Sciatic nerve (tissue), 2 donors: Measurements from ENCODE around the gene PRKAG1. TPM values are rescaled to one million over a fixed set of nuclear protein-coding genes. Genes with fewer than 3 reads are reported as not detected.

Experiments
- ATAC-seq: fragments of 200-7000 bp; cut with Tn5 transposase; one replicate; pipeline ENCODE4 v1.9.1; 2020; ENCODE audit warnings: mild to moderate bottlenecking, moderate library complexity
- DNase-seq: peaks from one replicate; pipeline ENCODE4 v3.0.0-alpha.2; 2020; ENCODE audit warnings: low spot score
- intact Hi-C: fragments of 100-400 bp; cut with DNase I; formaldehyde crosslinking; loops from one replicate; pipeline ENCODE4 v1.14.2; 2022
- total RNA-seq: library from RNA; stranded (reverse); fragmentation: NEBNext Ultra II Directional; extraction: Animal tissue kit (Norgen Biotek cat#: 25700); gene quantifications from one replicate; pipeline ENCODE4 v1.2.1, GENCODE V29; 2021
- donor health status: DM: no; HTN: no; CAD: no.
- donor health status: DM: no; HTN: no; CAD: no.

The PRKAG1 gene
- total RNA-seq, 1 donor from 2014 or later: 46.4 TPM

DNA sequence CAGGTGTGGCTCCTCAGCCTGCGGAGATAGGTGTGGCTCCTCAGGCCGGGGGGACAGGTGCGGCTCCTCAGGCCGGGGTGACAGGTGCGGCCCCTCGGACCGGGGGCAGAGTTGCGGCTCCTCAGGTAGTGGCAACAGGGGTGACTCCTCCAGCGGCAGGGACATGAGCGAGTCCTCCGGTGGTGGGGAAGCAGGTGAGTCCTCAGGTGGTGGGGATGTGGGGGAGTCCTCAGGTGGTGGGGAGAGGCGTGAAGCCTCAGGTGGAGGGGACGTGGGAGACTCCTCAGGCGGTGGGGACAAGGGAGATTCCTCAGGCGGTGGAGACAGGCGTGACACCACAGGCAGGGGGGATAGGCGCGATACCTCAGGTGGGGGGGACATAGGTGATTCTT, 32.8 kb upstream of the PRKAG1 start:
- DNase-seq (no peak), ATAC-seq (no peak)
- intact Hi-C loops: no loop called here

- ATAC-seq (no peak), DNase-seq (no peak)
- intact Hi-C loops: no loop called here
These were observed 32.2 kb upstream of the PRKAG1 start for GRCh38 chr12:49050507-49051372.

GRCh38 chr12:49049566-49050224, 31.1 kb upstream of the PRKAG1 start:
- ATAC-seq (peak; percentile 25), DNase-seq (no peak)
- intact Hi-C loops: no loop called here

GRCh38 chr12:49048953-49049352, 30.4 kb upstream of the PRKAG1 start:
- intact Hi-C loops: no loop called here
- no peak for ATAC-seq
- DNase-seq: no peak

DNA sequence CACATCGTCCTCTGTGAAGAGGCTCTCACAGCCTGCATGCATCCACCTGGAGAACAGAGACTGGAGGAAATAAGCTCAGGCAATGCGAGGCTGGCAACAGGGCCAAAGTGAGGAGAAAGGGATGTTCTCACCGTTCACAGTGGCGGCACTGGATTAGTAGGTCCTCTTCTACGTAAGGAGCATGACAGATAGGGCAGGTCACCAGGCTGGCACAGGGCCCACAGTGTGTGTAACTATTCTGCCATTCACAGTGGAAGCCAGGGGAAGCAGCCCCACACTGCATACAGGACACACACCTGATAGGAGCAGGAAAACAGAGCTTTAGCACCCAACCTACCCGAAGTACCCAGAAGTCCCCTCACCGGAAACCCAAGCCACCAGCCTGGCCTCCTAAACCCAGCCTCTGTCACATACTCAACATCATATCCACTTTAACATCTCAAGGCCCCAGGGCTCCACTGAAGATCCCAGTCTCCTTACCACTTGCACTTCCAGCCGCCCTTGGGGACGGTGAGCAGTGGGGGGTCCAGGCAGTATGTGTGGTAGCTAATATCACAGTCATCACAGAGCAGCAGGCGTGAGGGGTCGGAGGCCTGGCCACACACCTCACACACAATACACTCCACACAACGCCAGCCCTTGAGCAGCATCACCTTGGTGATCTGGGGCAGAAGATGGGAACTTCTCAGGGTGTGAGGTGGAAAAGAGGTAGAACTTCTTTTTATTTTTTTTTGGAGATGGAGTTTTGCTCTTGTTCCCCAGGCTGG, 27.7 kb upstream of the PRKAG1 start:
- intact Hi-C loops: no loop called here
- DNase-seq (no peak), ATAC-seq (no peak)

GRCh38 chr12:49044660-49045059, 26.1 kb upstream of the PRKAG1 start:
- no peak for ATAC-seq
- DNase-seq: no peak
- intact Hi-C loops: no loop called here

DNA sequence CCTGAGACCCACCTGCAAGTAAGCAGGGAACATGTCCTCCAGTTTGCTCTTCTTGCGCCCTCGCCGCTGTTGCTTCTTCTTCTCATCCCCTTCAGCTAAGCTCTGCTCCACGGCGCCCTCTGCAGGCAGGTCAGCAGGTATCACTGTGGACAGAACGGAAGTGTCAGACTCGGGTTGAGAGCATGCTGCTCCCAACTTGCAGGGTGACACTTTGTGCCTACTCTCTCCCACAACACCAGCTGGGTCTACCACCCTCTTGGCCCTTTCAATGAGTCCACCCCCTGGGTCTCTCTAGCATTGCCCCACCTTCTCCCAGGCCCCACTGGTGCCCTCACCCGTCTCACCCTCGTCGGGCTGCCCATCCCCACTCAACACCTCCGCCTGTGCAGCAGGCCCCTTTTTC, 25.3 kb upstream of the PRKAG1 start:
- intact Hi-C loops: no loop called here
- DNase-seq (peak; percentile 82), ATAC-seq (peak; percentile 24)

- DNase-seq: no peak
- intact Hi-C loops: no loop called here
- no peak for ATAC-seq
These were observed 24.7 kb upstream of the PRKAG1 start for GRCh38 chr12:49043241-49043640.

DNA sequence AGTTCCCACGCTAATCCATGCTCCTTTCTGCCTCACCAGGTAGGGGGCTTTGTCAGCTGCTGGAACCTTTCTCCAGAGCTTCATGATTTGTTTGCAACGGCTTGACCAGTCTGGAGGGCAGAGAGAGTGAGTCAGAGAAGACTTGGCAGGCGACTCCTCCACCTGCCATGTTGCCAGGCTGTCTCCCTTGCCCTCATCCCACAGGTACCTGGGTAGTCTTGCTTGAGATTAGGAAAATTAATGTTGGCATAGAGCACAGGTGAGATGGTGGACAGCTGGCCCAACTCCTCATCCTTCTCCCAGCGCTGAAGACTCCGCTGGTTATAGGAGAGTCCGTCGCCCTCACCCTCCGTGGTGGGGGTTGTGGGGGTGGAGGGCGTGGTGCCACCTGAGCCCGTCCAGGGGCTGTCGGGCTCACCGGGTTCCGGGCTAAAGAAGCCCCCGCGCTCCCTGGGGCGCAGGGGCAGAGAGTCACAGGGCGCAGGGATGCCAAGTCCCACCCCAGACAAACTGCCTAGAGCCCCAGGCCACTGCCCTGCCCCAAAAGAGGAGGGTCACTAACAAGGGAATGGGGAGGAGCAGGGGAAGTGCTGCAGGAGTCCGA, 23.4 kb upstream of the PRKAG1 start:
- ATAC-seq (no peak), DNase-seq (no peak)
- intact Hi-C loops: no loop called here

DNA sequence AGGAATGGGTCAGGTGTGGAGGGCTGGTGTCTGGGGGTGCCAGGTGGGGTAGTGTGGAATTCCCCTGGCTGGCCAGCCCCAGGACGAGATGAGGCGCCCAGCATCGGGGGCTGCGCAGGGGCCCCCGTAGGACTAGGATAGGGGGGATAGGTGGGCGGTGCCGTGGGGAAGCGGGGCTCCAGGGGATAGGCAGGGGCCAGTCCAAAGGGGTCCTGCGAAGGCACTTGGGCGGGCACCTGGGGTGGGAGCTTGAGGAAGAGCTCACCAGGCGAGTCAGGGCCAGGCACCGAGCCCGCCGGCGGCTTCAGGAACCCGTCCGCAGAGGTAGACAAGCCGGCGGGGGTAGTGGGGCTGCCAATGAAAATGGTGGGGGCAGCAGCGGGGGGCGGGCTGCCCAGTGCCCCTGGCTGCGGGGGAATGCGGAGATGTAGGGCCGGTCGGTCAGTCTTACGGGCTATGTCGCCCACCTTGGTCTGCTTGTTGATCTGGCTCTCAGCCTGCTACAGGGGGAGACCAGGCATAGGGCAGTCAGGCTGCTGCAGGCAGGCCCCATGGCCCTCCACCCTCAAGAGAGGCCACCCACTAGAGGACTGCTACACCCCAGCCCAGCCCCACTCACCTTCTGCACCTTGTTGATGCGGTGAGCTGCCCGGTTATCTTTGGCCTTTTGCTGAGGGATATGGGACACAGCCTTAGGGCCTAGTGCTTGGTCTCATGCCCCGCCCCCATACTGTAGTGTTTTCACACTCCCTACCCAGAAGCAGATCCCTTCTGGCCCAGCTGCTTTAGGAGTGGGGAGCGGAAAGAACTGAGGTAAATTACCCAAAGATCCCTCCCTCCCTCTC, 22.7 kb upstream of the PRKAG1 start:
- DNase-seq: no peak
- intact Hi-C loops: no loop called here

DNA sequence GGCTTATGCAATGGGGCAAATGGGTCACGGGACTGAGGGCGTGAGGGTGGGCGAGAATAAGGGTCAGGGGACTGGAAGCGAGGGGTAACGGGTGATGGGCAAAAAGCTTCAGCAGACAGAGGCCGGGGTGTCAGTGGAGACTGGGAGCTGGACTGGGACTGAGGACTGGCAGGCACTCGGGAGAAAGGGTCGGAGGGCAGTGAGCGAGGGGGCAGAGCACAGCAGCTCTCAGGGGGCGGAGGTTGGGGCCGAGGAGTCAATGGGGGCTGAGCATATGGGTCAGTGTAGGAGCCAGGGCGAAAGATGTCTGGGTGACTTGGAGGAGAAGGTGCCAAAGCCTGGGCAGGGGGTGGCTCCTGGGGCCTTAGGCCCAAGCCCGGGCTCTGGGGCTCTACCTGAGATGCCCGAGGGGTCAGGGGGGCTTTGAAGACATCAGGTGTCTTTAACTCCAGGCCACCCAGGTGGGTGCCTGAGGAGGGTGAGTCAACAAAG, 21.8 kb upstream of the PRKAG1 start:
- intact Hi-C loops: no loop called here
- DNase-seq (no peak), ATAC-seq (no peak)

More for the DNA sequence above, 22.7 kb upstream of the PRKAG1 start:
- ATAC-seq: no peak

GRCh38 chr12:49039421-49040363, 21.1 kb upstream of the PRKAG1 start:
- intact Hi-C loops: no loop called here
- DNase-seq (no peak), ATAC-seq (no peak)

GRCh38 chr12:49038291-49038955, 19.8 kb upstream of the PRKAG1 start:
- DNase-seq (no peak), ATAC-seq (no peak)
- intact Hi-C loops: no loop called here

GRCh38 chr12:49037947-49038237, 19.3 kb upstream of the PRKAG1 start:
- intact Hi-C loops: no loop called here
- DNase-seq: no peak

GRCh38 chr12:49037111-49037946, 18.8 kb upstream of the PRKAG1 start:
- DNase-seq (no peak), ATAC-seq (no peak)
- intact Hi-C loops: no loop called here

More at GRCh38 chr12:49037947-49038237, 19.3 kb upstream of the PRKAG1 start:
- no peak for ATAC-seq

DNA sequence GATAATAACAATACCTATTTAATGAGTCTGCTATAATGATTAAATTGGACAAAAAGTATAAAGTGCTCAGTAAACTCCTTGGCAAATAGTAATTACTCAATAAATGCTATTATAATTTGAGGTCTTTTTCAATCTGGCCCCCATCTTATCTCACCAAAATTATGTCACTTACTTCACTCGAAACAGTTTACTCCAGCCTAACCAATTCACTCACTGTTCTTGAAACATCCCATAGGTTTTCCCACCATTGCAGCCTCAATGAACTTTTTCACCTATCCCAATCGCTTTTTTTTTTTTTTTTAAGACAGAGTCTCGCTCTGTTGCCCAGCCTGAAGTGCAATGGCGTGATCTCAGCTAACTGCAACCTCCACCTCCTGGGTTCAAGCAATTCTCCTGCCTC, 17.5 kb upstream of the PRKAG1 start:
- DNase-seq (no peak), ATAC-seq (no peak)
- intact Hi-C loops: no loop called here
